Activated CD4-positive, CD25-positive, alpha-beta regulatory T cell treated with anti-CD3 and anti-CD28 coated beads, Interleukin-2, amount 50 U/mL, for 24 hours (primary cell): ENCODE results near the gene LHFPL3.

Experiments used
- ATAC-seq, 2 donors: fragments of 150-1000 bp; cut with Tn5 transposase; one replicate each; pipeline ENCODE4 v1.10.0; 2021; ENCODE audit warnings: mild to moderate bottlenecking in 1 of 2, moderate library complexity in 1 of 2

Gene LHFPL3

DNA sequence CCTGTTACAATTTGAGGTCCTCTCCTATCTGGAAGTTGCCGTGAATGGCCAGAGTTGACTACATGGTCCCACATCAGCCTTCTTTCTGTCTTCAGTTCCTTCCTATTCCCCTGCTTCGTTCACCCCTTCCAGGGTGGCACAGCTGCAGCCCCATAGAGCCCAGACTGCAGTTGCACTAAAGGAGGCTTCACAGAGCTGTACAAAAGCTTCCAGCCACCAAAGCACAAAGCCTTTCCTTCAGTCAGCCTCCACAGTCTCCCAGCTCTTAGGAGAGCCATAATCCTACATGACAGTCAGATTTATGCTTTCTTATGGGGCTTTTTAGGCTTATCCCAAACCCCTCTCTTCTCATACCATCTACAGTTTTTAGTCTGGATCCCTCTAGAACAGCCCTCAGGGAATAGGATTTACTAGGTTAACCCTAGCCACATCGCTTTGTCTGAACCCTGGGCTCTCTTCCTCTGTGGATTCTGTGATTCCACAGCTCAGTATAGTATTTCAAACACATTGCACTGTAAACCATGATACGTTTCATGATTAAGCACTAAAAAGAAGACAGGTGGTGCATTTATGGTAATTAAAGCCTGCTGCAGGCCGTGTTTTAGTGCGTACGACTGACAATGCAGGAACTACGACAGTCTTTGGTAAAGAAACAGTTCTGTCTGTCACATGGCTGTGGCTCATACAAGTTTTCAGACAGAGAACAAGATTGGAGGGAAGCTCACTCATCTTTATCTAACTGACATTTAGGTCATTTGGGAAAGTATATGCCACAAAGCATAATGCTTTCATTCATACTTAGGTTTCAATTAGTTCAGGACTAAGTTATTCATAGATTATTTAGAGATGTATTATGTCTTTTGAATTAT lies 477.3 kb downstream of the LHFPL3 start:
- ATAC-seq: no peak

GRCh38 chr7:104807671-104808070 lies 479.3 kb downstream of the LHFPL3 start:
- ATAC-seq: no peak

DNA sequence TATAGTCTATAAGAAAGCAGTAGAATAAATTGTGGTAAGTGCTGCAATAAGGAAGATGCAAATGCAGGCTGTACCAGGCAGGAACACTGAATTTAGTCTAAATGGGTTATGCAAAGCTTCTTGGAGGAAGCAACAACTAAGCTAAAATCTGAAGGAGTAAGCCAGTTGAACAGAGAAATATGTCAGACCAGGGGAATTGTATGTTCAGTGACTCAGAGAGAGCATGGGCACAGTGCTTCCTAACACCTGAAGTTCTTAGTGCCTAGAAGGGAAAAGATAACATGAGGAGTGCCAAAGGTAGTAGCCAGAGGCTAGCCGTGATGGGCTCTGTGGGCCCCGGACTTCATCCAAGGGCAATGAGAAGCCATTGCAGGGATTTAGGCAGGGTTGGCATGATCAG lies 481.5 kb downstream of the LHFPL3 start:
- no peak for ATAC-seq

GRCh38 chr7:104814126-104814525 lies 485.7 kb downstream of the LHFPL3 start:
- ATAC-seq: no peak

DNA sequence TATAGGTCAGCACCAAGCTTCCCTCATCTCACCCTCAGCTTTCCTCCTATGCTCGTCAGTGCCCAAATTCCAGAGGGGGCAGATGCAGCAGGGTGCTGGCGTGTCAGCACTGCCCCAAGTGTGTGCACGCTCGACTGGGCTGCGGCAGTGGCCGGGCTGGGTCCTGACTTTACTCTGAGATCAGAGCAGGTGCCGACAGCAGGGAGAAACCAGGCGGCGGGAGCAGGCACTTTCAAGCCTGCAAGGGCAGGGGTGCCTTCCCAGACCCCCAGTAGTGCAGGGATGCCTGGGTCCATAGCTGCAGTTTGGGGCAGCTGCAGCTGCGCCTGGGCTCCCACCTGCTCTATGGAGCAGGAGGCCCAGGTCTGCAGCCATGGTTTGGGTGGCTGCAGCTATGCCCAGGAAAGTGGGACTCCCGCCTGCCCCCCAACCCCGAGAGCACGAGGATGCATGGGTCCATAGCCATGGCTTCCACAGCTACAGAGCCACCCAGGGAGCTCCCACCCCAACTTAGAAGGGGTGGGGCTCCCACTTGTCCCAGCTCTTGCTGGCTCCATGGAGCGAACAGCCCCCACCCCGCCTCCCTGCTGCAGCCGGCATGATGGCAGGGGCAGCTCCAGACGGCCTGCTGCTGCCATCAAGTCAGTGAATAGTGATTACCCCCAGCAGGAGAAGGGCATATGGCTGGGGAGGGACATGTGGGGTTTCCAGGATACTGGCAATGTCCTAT lies 486.4 kb downstream of the LHFPL3 start:
- no peak for ATAC-seq

DNA sequence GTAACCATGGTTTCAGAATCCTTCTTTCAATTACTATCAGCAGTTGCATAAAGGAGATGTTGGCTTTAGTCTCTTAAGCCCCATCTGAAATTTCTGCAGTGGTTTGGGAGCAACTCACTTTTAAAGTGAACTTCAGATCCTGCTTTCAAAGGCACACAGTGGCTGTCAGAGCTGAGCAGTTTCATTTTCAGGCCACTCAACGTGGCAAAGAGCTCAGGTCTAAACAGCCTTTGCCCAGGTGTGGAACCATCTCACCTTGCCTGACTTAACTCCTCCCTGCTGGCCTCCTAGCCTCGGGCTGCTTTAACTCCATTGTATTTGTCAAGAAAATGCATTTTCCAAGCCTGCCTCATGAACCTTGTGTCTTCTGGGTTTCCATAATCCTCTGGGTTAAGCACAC lies 488.1 kb downstream of the LHFPL3 start:
- no peak for ATAC-seq

GRCh38 chr7:104818961-104819880 lies 490.8 kb downstream of the LHFPL3 start:
- ATAC-seq: no peak

DNA sequence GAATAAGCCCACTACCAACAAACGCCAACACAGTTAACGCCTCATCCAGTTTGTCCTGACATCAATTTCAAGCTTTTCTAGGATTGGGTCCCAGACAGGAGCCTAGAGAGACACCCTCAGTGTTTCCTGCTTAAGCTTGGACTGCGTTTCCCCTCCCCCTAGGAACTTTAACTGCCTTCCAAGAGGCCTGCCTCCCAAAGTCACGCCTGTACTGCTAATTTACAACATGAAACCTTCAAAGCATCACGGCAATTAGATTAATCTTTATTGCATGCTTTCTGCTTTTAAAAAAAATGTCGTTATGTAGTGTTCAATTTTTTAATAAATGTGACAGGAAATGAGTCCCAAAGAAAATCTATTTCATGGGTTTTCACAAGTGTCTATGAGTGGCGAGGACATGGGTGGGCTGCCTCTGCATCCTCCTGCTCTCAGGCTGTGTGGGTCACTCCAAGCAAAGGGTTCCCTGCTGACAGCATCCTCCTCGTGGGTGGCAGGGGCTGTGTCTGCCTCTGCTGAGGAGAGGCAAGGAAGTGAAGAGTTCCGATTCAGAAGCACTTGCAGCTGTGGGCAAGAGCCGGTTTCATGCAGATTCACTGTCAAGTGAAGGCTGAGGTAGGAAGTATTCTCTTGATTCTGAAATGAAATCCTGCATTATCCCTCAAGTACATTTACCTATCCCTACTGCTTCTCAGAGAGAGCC lies 492.6 kb downstream of the LHFPL3 start:
- no peak for ATAC-seq

DNA sequence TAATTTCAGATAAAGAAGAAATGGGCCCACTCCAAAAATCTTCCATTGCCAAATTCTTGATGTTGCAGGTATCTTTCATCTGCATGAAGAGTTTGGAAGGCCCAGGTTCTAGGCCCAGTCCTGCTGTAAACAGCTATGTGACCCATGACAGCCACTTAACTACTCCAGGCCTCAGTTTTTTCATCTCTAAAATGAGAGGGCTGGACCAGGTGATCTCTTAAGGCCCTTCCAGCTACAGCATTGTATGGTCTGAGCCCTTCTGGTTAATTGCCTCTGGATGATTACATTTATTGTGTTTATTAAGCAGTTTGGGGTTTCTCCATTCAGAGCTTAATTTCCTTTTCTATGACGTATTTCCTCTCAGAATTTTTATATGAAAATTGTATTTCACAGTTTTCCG lies 494.8 kb downstream of the LHFPL3 start:
- ATAC-seq: no peak

DNA sequence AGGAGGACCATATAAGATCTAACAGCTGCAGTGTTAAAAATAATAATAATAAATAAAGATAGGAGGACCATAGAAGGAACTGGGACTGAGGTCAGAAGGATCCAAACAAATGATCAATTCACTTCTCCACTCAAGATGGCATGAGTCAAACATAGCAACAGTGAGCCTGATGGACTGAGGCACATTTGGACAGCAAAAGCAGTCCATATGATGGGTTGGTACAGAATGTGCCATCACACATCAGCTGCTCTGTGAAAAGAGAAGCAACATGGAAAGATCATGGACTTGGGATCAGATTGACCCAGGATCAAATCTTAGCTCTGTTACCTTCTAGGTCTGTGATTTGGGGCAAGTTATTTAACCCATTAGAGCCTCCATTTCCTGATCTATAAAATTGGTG lies 496.7 kb downstream of the LHFPL3 start:
- ATAC-seq: no peak

DNA sequence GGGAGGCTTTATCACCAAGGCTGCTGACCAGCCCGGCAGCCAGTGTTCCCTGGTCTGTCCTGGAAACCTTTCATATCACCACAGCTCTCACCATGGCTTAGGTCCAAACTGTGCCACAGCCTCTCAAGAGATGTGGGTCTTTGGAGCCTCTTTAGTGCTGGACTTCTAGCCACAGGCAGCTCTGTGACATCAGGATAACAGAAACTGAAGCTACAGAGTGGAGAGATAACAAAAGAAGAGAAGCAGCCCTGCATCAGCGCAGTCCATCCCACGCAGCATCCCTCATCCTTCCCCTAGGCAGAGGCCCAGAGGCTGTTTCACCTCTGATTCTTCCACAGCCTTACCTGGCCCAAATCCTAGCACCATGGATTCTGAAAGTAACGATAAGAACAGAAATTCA lies 497.7 kb downstream of the LHFPL3 start:
- ATAC-seq: no peak

DNA sequence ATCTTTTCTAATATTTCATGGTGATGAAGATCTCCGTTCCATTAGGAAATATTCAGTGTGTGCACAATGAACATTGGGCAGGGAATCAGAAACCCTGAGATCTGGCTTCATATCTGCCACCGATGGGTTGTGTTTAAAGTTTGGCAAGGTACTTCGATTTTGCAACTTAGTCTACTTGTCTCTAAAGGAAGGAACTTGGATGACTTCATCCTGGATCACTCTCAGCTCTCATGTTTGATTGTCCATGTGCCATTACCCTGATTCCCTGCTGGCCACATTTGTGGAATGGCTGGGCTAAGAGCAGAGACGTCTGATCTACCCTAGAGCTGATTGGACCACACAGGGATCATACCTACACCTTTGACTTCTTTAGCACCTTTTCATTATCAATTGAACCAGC lies 508.6 kb downstream of the LHFPL3 start:
- ATAC-seq: no peak

GRCh38 chr7:104838537-104839299 lies 510.3 kb downstream of the LHFPL3 start:
- no peak for ATAC-seq

GRCh38 chr7:104839842-104840241 lies 511.4 kb downstream of the LHFPL3 start:
- ATAC-seq: no peak

DNA sequence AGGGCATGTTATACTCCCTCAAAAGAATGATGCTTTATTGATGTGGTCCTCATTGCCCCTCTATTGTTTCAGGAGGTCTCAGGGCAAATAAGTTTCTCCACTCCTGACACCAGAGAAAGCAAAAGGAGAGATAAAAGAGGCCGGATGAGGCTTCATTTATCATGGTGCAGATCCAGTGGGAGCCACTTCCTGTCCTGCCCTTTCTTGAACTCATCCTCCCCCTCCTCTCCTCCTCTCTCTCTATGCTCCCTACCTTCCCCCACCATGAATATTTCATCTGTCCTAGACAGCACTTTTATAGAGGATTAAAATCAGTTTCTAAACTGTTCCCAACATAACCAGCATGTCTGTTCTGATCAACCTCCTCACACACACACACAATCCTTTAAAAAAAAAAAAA lies 513.4 kb downstream of the LHFPL3 start:
- ATAC-seq: no peak

- ATAC-seq: no peak
Observed at GRCh38 chr7:104843198-104843597, 514.8 kb downstream of the LHFPL3 start.

- no peak for ATAC-seq
Observed at GRCh38 chr7:104845557-104845956, 517.2 kb downstream of the LHFPL3 start.

DNA sequence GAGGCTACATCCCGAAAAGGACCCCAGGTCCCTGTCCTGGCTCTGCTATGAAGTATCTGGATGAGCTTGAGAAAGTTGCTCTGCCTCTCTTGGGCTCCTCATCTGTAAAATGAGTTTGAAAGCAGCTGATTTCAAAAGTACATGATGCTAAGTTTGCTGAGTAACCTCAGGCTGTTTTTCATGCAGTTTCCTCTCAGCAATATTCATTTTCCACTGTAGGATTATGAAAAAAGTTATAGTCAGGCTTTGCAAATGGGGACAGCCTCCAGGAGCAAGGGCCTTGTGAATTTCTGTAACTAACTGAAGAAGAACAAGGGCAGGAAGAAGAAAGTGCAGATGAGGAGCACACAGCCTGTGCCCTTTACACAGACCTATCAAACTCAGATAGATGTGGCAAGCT lies 518.3 kb downstream of the LHFPL3 start:
- ATAC-seq: no peak

- no peak for ATAC-seq
Observed at GRCh38 chr7:104848138-104848990, 520.0 kb downstream of the LHFPL3 start.

DNA sequence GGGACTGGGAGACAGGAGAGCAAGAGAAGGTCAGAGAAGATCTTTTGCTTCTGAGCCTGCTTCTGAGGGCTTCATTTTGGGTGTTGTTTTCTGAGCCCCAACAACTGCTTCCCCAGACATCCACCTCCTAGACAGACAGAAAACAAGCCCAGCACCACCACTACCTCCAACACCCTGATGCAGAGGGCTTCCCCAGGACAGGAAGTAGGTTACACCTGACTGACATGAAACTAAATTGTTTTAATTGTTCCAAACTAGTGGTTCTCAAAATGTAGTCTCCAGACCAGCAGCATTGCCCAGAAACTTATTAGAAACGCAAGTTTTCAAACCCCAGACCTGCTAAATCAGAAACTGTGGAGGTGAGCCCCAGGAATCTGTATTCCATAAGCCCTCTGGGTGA lies 522.0 kb downstream of the LHFPL3 start:
- no peak for ATAC-seq

DNA sequence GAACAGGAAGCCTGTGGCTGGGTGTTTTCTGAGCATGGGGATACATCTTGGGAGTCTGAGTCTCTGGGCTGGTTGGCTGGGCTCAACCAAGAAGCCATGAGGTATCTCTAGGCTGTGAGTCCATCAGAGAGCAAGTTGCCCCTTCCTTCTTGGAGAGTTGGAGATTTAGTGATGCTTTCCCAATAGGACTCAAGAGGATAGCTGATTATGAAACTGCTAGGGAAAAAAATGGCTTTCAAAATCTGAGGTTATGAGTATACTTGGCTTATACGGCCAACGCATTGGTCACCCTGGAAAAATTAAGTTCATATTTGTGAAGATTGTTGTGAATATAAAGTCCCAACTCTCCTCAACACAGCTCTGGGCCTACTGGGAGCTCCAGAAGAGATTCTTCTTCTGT lies 522.9 kb downstream of the LHFPL3 start:
- ATAC-seq: no peak
